BJ (cell line): Measurements from ENCODE around the gene CAPN9. TPM values are rescaled to one million over a fixed set of nuclear protein-coding genes. Genes with fewer than 3 reads are reported as not detected.

Experiments
- CTCF ChIA-PET: fragments of 350-600 bp; formaldehyde crosslinking; extraction: SDS; loops from one replicate; lab custom pipeline; 2021; ENCODE audit warnings: antibody characterized with exemption, inconsistent platforms; lab: Yijun Ruan, JAX
- POLR2A ChIA-PET: fragments of 300-600 bp; sonication (Branson Sonifier 250); formaldehyde crosslinking; extraction: SDS; loops from one replicate; lab custom pipeline; 2021; ENCODE audit warnings: antibody characterized with exemption; lab: Charles Lee
- DNase-seq: peaks from one replicate; pipeline ENCODE4 v3.0.0-alpha.2; 2011; ENCODE audit warnings: low read depth
- H3K27me3 ChIP-seq: 2 replicates; pipeline ENCODE4 v1.6.0; 2011; ENCODE audit warnings: low read length; ENCODE audit not compliant: control insufficient read depth, insufficient read depth
- H3K36me3 ChIP-seq: 2 replicates; pipeline ENCODE4 v1.5.1; 2011; ENCODE audit warnings: low read length; ENCODE audit not compliant: control insufficient read depth, insufficient read depth
- H3K4me3 ChIP-seq: 2 replicates; pipeline ENCODE4 v1.5.1; 2011; ENCODE audit warnings: low read depth, mild to moderate bottlenecking, control low read depth, low read length
- CTCF ChIP-seq: IDR thresholded peaks from 2 replicates; pipeline ENCODE4 v1.5.1; 2011; ENCODE audit warnings: low read depth, mild to moderate bottlenecking, control low read depth, inconsistent platforms, low read length, moderate library complexity; ENCODE audit not compliant: insufficient read depth
- polyA plus RNA-seq: library from polyadenylated mRNA; depleted of rRNA; stranded (reverse); fragments of >200 nt; gene quantifications from 2 replicates; pipeline ENCODE4 v1.2.3, GENCODE V29; 2011

Gene CAPN9
- polyA plus RNA-seq, 1 experiment = not detected

GRCh38 chr1:230701434-230701833 lies 45.8 kb upstream of the CAPN9 start:
- no peak for TF ChIP-seq CTCF
- no peaks in the 10 kb centered on the region for H3K36me3 ChIP-seq
- peaks cover 1% of the 10 kb centered on the region; the same call in 1 of the 2 replicates for H3K27me3 ChIP-seq
- ChIA-PET POLR2A (no interaction called here), CTCF (no interaction called here)
- H3K4me3 ChIP-seq = no peak overlapping the region
- DNase-seq = no peak

- Histone ChIP-seq H3K27me3 (peaks cover 1% of the 10 kb centered on the region; the same call in 1 of the 2 replicates), H3K36me3 (no peaks in the 10 kb centered on the region), H3K4me3 (no peak overlapping the region)
- CTCF ChIA-PET = no interaction called here
- TF ChIP-seq CTCF = no peak
- no peak for DNase-seq
- POLR2A ChIA-PET = no interaction called here
Measured at GRCh38 chr1:230701895-230702768, 45.1 kb upstream of the CAPN9 start.

GRCh38 chr1:230702934-230703678 lies 44.1 kb upstream of the CAPN9 start:
- H3K27me3 ChIP-seq = peaks cover 1% of the 10 kb centered on the region; the same call in 1 of the 2 replicates
- POLR2A ChIA-PET = no interaction called here
- no peaks in the 10 kb centered on the region for H3K36me3 ChIP-seq
- no peak for TF ChIP-seq CTCF
- H3K4me3 ChIP-seq = no peak overlapping the region
- CTCF ChIA-PET = no interaction called here
- no peak for DNase-seq

- Histone ChIP-seq H3K4me3 (no peak overlapping the region), H3K36me3 (no peaks in the 10 kb centered on the region), H3K27me3 (peaks cover 1% of the 10 kb centered on the region; the same call in 1 of the 2 replicates)
- no peak for DNase-seq
- TF ChIP-seq CTCF = no peak
- POLR2A ChIA-PET = no interaction called here
- CTCF ChIA-PET = no interaction called here
Measured at GRCh38 chr1:230703679-230704385, 43.4 kb upstream of the CAPN9 start.

- CTCF ChIA-PET = no interaction called here
- Histone ChIP-seq H3K4me3 (no peak overlapping the region), H3K36me3 (no peaks in the 10 kb centered on the region), H3K27me3 (peaks cover 1% of the 10 kb centered on the region; the same call in 1 of the 2 replicates)
- no peak for TF ChIP-seq CTCF
- no peak for DNase-seq
- POLR2A ChIA-PET = no interaction called here
Measured at GRCh38 chr1:230704830-230705229, 42.4 kb upstream of the CAPN9 start.
